ENCODE results near the gene HLCS. TPM values are rescaled to one million over a fixed set of nuclear protein-coding genes. Genes with fewer than 3 reads are reported as not detected.

HLCS gene
- total RNA-seq, 1 donor from 2014 or later = 15.9 TPM

GRCh38 chr21:36734367-36735200 is 231.9 kb downstream of the HLCS start:
- Mint-ChIP-seq H3K9me3 (ENCODE audit: unreplicated experiment) (peaks cover 6% of the 10 kb centered on the region), H3K36me3 (ENCODE audit: unreplicated experiment) (peaks cover 13% of the 10 kb centered on the region), H3K27me3 (ENCODE audit: unreplicated experiment) (peaks cover 21% of the 10 kb centered on the region), H3K4me1 (ENCODE audit: low read depth, unreplicated experiment) (peaks cover 8% of the 10 kb centered on the region), H3K27ac (ENCODE audit: unreplicated experiment) (no peak overlapping the region), H3K4me3 (ENCODE audit: unreplicated experiment) (no peak overlapping the region)
- DNase-seq = no peak
- TF ChIP-seq CTCF (IDR thresholded peaks at IDR 0.05; ENCODE audit: partially characterized antibody, unreplicated experiment) = no peak

GRCh38 chr21:36733857-36734256 is 232.6 kb downstream of the HLCS start:
- Mint-ChIP-seq H3K4me1 (ENCODE audit: low read depth, unreplicated experiment) (peaks cover 8% of the 10 kb centered on the region), H3K9me3 (ENCODE audit: unreplicated experiment) (peaks cover 6% of the 10 kb centered on the region), H3K27ac (ENCODE audit: unreplicated experiment) (no peak overlapping the region), H3K27me3 (ENCODE audit: unreplicated experiment) (peaks cover 22% of the 10 kb centered on the region), H3K4me3 (ENCODE audit: unreplicated experiment) (no peak overlapping the region), H3K36me3 (ENCODE audit: unreplicated experiment) (peaks cover 13% of the 10 kb centered on the region)
- no peak for DNase-seq
- TF ChIP-seq CTCF (IDR thresholded peaks at IDR 0.05; ENCODE audit: partially characterized antibody, unreplicated experiment) = no peak

- H3K36me3 Mint-ChIP-seq (ENCODE audit: unreplicated experiment) = peaks cover 13% of the 10 kb centered on the region
- TF ChIP-seq CTCF (IDR thresholded peaks at IDR 0.05; ENCODE audit: partially characterized antibody, unreplicated experiment) = no peak
- no peak overlapping the region for H3K27ac Mint-ChIP-seq (ENCODE audit: unreplicated experiment)
- peaks cover 6% of the 10 kb centered on the region for H3K9me3 Mint-ChIP-seq (ENCODE audit: unreplicated experiment)
- H3K27me3 Mint-ChIP-seq (ENCODE audit: unreplicated experiment) = peaks cover 21% of the 10 kb centered on the region
- peaks cover 8% of the 10 kb centered on the region for H3K4me1 Mint-ChIP-seq (ENCODE audit: low read depth, unreplicated experiment)
- H3K4me3 Mint-ChIP-seq (ENCODE audit: unreplicated experiment) = no peak overlapping the region
- DNase-seq = no peak
Measured at GRCh38 chr21:36732761-36733160, 233.7 kb downstream of the HLCS start.

- Mint-ChIP-seq H3K36me3 (ENCODE audit: unreplicated experiment) (peaks cover 13% of the 10 kb centered on the region), H3K27me3 (ENCODE audit: unreplicated experiment) (peaks cover 21% of the 10 kb centered on the region), H3K27ac (ENCODE audit: unreplicated experiment) (no peak overlapping the region), H3K9me3 (ENCODE audit: unreplicated experiment) (peaks cover 6% of the 10 kb centered on the region), H3K4me3 (ENCODE audit: unreplicated experiment) (no peak overlapping the region), H3K4me1 (ENCODE audit: low read depth, unreplicated experiment) (peaks cover 8% of the 10 kb centered on the region)
- no peak for DNase-seq
- TF ChIP-seq CTCF (IDR thresholded peaks at IDR 0.05; ENCODE audit: partially characterized antibody, unreplicated experiment) = no peak
Measured at GRCh38 chr21:36732217-36732616, 234.3 kb downstream of the HLCS start.
